Measurements from ENCODE around the gene NDST3.

DNA sequence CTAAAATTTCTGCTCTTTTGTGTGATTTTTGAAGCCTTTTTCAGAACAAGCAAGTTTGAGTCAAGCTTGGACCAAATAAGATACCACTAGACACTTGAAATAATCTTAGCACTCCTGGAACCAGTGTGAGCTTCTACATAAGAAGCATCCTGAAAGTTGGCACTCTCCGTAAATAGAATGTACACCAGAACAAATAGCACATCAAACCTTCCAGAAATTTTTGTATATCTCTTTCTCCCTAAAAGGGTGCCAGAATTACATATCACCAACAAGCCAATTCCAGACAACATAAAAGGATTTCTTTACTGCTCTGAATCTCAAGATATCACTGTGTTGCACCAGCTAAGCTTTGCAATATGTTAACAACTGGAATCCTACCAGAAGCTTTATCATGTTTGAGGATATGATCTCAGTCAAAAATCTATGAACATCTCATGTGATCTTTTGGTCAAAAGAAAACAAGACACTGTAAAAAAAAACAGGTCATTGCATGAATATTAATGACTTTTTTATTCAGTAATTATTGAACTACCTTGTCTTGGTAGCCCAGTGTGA is 201.4 kb downstream of the NDST3 start:
- TF ChIP-seq TAF1 (conservative IDR thresholded peaks at IDR 0.05): no peak
- TF ChIP-seq EGR1 (IDR thresholded peaks at IDR 0.05; ENCODE audit: low read depth in 2 of 2): no peak
- TF ChIP-seq, protein P1, sequence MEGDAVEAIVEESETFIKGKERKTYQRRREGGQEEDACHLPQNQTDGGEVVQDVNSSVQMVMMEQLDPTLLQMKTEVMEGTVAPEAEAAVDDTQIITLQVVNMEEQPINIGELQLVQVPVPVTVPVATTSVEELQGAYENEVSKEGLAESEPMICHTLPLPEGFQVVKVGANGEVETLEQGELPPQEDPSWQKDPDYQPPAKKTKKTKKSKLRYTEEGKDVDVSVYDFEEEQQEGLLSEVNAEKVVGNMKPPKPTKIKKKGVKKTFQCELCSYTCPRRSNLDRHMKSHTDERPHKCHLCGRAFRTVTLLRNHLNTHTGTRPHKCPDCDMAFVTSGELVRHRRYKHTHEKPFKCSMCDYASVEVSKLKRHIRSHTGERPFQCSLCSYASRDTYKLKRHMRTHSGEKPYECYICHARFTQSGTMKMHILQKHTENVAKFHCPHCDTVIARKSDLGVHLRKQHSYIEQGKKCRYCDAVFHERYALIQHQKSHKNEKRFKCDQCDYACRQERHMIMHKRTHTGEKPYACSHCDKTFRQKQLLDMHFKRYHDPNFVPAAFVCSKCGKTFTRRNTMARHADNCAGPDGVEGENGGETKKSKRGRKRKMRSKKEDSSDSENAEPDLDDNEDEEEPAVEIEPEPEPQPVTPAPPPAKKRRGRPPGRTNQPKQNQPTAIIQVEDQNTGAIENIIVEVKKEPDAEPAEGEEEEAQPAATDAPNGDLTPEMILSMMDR (IDR thresholded peaks at IDR 0.05; ENCODE audit: low read depth, low read length, missing input control): no peak
- no peak for TF ChIP-seq FOXA1 (IDR thresholded peaks at IDR 0.05)

Data from liver (tissue), 3 donors.